Uterus (tissue), 4 donors: ENCODE results near the gene OTOG. TPM values are rescaled to one million over a fixed set of nuclear protein-coding genes. Genes with fewer than 3 reads are reported as not detected.

Experiments used
- DNase-seq, 2 donors: peaks; one replicate each; pipeline ENCODE4 v3.0.0-alpha.2; 2019 to 2020
- H3K27ac ChIP-seq, 2 donors: fragments of 200-600 bp; sonication (generic); 1 replicate in 1 of 2; 2 replicates in 1 of 2; pipeline ENCODE4 v1.5.1; 2016 to 2018
- H3K27me3 ChIP-seq, 2 donors: fragments of 200-600 bp; sonication (generic); one replicate each; pipeline ENCODE4 v1.5.1; 2018 to 2019; ENCODE audit warnings: control low read depth in 1 of 2
- H3K36me3 ChIP-seq, 2 donors: fragments of 200-600 bp; sonication (generic); one replicate each; pipeline ENCODE4 v1.5.1; 2019; ENCODE audit warnings: control low read depth in 1 of 2
- H3K4me1 ChIP-seq, 2 donors: fragments of 200-600 bp; sonication (generic); one replicate each; pipeline ENCODE4 v1.5.1; 2018 to 2019; ENCODE audit warnings: control low read depth in 1 of 2
- H3K4me3 ChIP-seq, 2 donors: fragments of 200-600 bp; sonication (generic); 1 replicate in 1 of 2; 2 replicates in 1 of 2; pipeline ENCODE4 v1.5.1; 2018 to 2019; ENCODE audit warnings: mild to moderate bottlenecking in 1 of 2
- H3K9me3 ChIP-seq, 2 donors: fragments of 200-600 bp; sonication (generic); one replicate each; pipeline ENCODE4 v1.5.1; 2019; ENCODE audit warnings: control low read depth in 1 of 2
- POLR2A ChIP-seq, 2 donors: fragments of 450-650 bp; IDR thresholded peaks; one replicate each; pipeline ENCODE4 v1.6.1; 2016; ENCODE audit warnings: antibody characterized with exemption in 2 of 2, mild to moderate bottlenecking in 1 of 2, moderate library complexity in 1 of 2
- intact Hi-C: fragments of 100-400 bp; cut with DNase I; formaldehyde crosslinking; loops from one replicate; pipeline ENCODE4 v1.15.1; 2023; ENCODE audit warnings: low total_unique reads
- total RNA-seq, 4 donors: library from RNA; depleted of rRNA in 3 of 4; stranded (reverse); fragments of >200 nt in 3 of 4; gene quantifications; one replicate each; pipeline versions ENCODE4 v1.1.0 to v1.2.4, GENCODE V29; 2014 to 2023
- TF ChIP-seq, protein P1 (sequence below), 4 experiments: fragments of 200-600 bp in 2 of 4; fragments of 450-650 bp in 2 of 4; sonication (generic) in 2 of 4; IDR thresholded peaks; one replicate each; pipeline ENCODE4 v1.5.1; 2016 to 2019; ENCODE audit warnings: antibody characterized with exemption in 4 of 4, mild to moderate bottlenecking in 2 of 4, moderate library complexity in 1 of 4
- donor health status: DM: yes; HTN: yes; CAD: no.

The OTOG gene
- total RNA-seq, 4 donors from 2014 or later = under 0.01 TPM; not detected in 3

DNA sequence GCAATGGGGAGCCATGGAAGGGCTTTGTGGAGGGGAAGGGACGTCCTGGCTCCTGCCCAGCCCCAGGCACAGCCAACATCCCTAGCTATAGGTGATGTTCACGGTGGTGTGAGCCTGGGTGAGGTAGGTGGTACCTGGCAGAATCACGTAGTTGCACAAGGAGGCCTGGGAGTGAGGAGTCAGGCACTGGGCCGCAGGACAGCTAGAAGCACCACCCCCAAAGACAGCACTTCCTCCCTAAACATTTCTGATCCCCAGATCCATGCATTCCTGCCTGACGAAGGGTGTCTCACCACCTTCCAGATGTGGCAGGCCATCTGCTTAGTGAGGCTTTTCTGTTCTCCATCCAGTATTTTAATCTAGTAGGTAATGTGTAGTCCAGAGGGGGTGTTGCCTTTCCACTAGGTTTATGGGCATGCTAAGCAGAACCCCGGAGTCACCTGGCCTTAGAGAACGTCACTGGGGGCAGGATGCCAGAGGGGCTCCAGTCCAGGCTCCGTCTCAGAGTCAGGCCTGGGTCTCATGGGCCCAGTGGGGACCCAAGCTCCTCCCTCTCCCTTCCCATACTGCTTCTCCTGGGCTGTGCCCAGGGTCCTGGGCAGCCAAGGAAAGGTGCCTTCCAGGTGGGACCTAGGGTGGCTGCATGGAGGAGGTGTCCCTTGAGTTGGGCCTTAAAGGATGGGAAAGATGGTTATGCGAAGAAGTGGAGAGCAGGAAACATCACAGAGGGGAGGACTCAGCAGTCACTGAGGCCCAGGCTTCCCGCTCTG is 56.2 kb downstream of the OTOG start:
- no peaks in the 10 kb centered on the region for H3K27me3 ChIP-seq
- no peak for DNase-seq
- H3K4me3 ChIP-seq = no peak overlapping the region
- no peak for TF ChIP-seq POLR2A (IDR thresholded peaks at IDR 0.05)
- TF ChIP-seq, protein P1, sequence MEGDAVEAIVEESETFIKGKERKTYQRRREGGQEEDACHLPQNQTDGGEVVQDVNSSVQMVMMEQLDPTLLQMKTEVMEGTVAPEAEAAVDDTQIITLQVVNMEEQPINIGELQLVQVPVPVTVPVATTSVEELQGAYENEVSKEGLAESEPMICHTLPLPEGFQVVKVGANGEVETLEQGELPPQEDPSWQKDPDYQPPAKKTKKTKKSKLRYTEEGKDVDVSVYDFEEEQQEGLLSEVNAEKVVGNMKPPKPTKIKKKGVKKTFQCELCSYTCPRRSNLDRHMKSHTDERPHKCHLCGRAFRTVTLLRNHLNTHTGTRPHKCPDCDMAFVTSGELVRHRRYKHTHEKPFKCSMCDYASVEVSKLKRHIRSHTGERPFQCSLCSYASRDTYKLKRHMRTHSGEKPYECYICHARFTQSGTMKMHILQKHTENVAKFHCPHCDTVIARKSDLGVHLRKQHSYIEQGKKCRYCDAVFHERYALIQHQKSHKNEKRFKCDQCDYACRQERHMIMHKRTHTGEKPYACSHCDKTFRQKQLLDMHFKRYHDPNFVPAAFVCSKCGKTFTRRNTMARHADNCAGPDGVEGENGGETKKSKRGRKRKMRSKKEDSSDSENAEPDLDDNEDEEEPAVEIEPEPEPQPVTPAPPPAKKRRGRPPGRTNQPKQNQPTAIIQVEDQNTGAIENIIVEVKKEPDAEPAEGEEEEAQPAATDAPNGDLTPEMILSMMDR (IDR thresholded peaks at IDR 0.05) = no peak
- intact Hi-C loops = no loop called here
- H3K9me3 ChIP-seq = no peaks in the 10 kb centered on the region
- no peaks in the 10 kb centered on the region for H3K4me1 ChIP-seq
- H3K36me3 ChIP-seq = no peaks in the 10 kb centered on the region
- H3K27ac ChIP-seq = no peak overlapping the region

DNA sequence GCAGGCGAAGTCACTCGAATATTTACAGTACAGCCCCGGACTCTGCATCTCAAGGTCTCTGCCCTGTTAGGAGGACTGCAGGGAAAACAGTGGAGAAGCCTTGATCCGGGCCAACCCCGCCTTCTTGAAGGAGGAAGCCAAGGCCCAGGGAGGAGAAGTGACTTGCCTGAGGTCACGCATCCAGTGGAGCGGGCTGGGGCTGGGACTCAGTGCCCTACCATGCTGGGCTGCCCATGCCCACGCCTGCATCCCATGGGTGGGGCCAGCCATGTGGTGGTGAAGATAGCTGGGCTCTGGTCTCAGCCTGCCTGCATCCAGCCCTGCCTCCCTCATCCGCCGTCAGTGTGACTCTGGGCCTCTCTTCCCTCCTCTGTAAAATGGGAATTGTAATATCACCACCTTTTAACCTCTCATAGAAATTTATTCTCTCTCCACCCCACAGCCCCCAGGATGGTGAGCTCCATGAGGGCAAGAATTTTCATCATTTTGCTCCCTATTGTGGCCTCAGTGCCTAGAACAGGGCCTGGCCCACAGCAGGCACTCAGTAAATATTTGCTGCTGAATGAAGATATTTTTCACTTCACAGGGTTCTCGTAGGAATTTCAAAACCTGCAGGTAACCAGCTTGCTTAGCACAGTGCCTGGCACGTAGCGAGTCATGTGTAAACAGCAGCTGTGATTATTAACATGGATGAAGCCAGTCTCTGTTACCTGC is 57.3 kb downstream of the OTOG start:
- TF ChIP-seq POLR2A (IDR thresholded peaks at IDR 0.05) = no peak
- TF ChIP-seq, protein P1 (IDR thresholded peaks at IDR 0.05) = no peak
- Histone ChIP-seq H3K27ac (no peak overlapping the region), H3K36me3 (no peaks in the 10 kb centered on the region), H3K4me3 (no peak overlapping the region), H3K9me3 (no peaks in the 10 kb centered on the region), H3K27me3 (no peaks in the 10 kb centered on the region), H3K4me1 (no peaks in the 10 kb centered on the region)
- DNase-seq = no peak
- intact Hi-C loops = no loop called here

DNA sequence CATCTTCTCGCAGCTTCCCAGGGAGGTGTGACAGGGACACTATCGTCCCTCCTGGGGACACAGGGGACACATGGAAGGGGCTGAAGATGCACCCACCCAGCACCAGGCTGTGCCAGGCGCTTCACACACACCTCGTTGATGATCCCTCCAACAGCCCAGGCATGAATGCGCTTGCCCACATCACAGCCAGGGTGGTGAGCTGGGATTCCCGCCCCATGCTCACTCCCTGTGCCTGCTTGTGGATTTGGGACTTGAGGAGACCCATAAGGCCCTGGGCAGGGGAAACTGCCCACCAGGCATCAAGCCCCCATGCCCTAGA is 57.8 kb downstream of the OTOG start:
- intact Hi-C loops = no loop called here

GRCh38 chr11:17605651-17606122 is 58.6 kb downstream of the OTOG start:
- Histone ChIP-seq H3K9me3 (no peaks in the 10 kb centered on the region), H3K36me3 (no peaks in the 10 kb centered on the region), H3K27ac (no peak overlapping the region), H3K4me3 (no peak overlapping the region), H3K4me1 (no peaks in the 10 kb centered on the region), H3K27me3 (no peaks in the 10 kb centered on the region)
- TF ChIP-seq POLR2A (IDR thresholded peaks at IDR 0.05) = no peak
- TF ChIP-seq, protein P1 (IDR thresholded peaks at IDR 0.05) = no peak
- intact Hi-C loops = no loop called here
- no peak for DNase-seq

More for the DNA sequence above, 57.8 kb downstream of the OTOG start:
- no peaks in the 10 kb centered on the region for H3K36me3 ChIP-seq
- no peaks in the 10 kb centered on the region for H3K9me3 ChIP-seq
- H3K27ac ChIP-seq = no peak overlapping the region
- no peaks in the 10 kb centered on the region for H3K4me1 ChIP-seq
- no peak for DNase-seq
- H3K4me3 ChIP-seq = no peak overlapping the region
- H3K27me3 ChIP-seq = no peaks in the 10 kb centered on the region
- TF ChIP-seq, protein P1 (IDR thresholded peaks at IDR 0.05) = no peak
- no peak for TF ChIP-seq POLR2A (IDR thresholded peaks at IDR 0.05)
